Peyer's patch (tissue), 4 donors: Measurements from ENCODE around the gene KRT83. TPM values are rescaled to one million over a fixed set of nuclear protein-coding genes. Genes with fewer than 3 reads are reported as not detected.

Experiments used
- DNase-seq, 3 donors: peaks; one replicate each; pipeline ENCODE4 v3.0.0-alpha.2; 2017 to 2019
- H3K27ac ChIP-seq, 4 donors: fragments of 200-600 bp; sonication (generic); one replicate each; pipeline ENCODE4 v1.5.1; 2016 to 2019
- H3K27me3 ChIP-seq, 2 donors: fragments of 200-600 bp; sonication (generic); one replicate each; pipeline ENCODE4 v1.5.1; 2019
- H3K36me3 ChIP-seq, 3 donors: fragments of 200-600 bp; sonication (generic); one replicate each; pipeline ENCODE4 v1.5.1; 2016 to 2019
- H3K4me1 ChIP-seq, 4 donors: fragments of 200-600 bp; sonication (generic); one replicate each; pipeline ENCODE4 v1.5.1; 2016 to 2019
- H3K4me3 ChIP-seq, 4 donors: fragments of 200-600 bp; sonication (generic); 1 replicate in 3 of 4; 2 replicates in 1 of 4; pipeline ENCODE4 v1.5.1; 2016 to 2019; ENCODE audit warnings: mild to moderate bottlenecking in 1 of 4
- H3K9me3 ChIP-seq, 4 donors: fragments of 200-600 bp; sonication (generic); one replicate each; pipeline ENCODE4 v1.5.1; 2016 to 2019; ENCODE audit warnings: mild to moderate bottlenecking in 1 of 4
- CTCF ChIP-seq, 6 experiments: fragments of 450-650 bp in 4 of 6; fragments of 200-600 bp in 2 of 6; sonication (generic) in 1 of 6; IDR thresholded peaks; one replicate each; pipeline ENCODE4 v1.5.1; 2017 to 2019; ENCODE audit warnings: antibody characterized with exemption in 6 of 6, mild to moderate bottlenecking in 3 of 6, moderate library complexity in 1 of 6
- POLR2A ChIP-seq, 2 donors: fragments of 450-650 bp; IDR thresholded peaks; one replicate each; pipeline ENCODE4 v1.5.1; 2017; ENCODE audit warnings: antibody characterized with exemption in 2 of 2, mild to moderate bottlenecking in 2 of 2, moderate library complexity in 2 of 2
- total RNA-seq, 4 donors: library from RNA; depleted of rRNA; stranded (reverse); fragments of >200 nt; gene quantifications; one replicate each; pipeline ENCODE4 v1.1.0, GENCODE V29; 2016

KRT83 gene
- total RNA-seq, 4 donors from 2014 or later, result not detected

- Histone ChIP-seq H3K9me3 (peaks cover 0 to 7% (median 0%) of the 10 kb centered on the region in 4 donors), H3K36me3 (no peaks in the 10 kb centered on the region), H3K27me3 (no peaks in the 10 kb centered on the region), H3K4me3 (no peak overlapping the region), H3K4me1 (no peaks in the 10 kb centered on the region), H3K27ac (no peak overlapping the region)
- TF ChIP-seq POLR2A (IDR thresholded peaks at IDR 0.05) (no peak), CTCF (IDR thresholded peaks at IDR 0.05) (no peak)
- no peak for DNase-seq
Measured at GRCh38 chr12:52264435-52264825, 56.8 kb downstream of the KRT83 start.

Other genes starting within 250 kb of the KRT83 start
- 1 to 10 TPM in 2 of 4 donors, not detected in 2; 1.4 to 6.6 TPM for gene SMIM41, start 241.7 kb downstream of the KRT83 start, total RNA-seq
- gene KRT80, start 129.4 kb downstream of the KRT83 start, total RNA-seq, result under 1 TPM in 2 of 4 donors, not detected in 2; 0.13 to 0.38 TPM
- gene KRT7, start 88.2 kb downstream of the KRT83 start, total RNA-seq, result 1 to 10 TPM in 1 of 4 donors, under 1 TPM in 1, not detected in 2; 0.67 to 1.2 TPM
- not detected for gene KRT86, start 46.8 kb downstream of the KRT83 start, total RNA-seq
- not detected for gene KRT81, start 29.9 kb downstream of the KRT83 start, total RNA-seq
- not detected for gene KRT85, start 46.1 kb upstream of the KRT83 start, total RNA-seq
- gene KRT84, start 64.3 kb upstream of the KRT83 start, total RNA-seq, result not detected
- not detected for gene KRT82, start 84.9 kb upstream of the KRT83 start, total RNA-seq
- not detected for gene KRT75, start 113.0 kb upstream of the KRT83 start, total RNA-seq
- not detected for gene KRT6B, start 130.7 kb upstream of the KRT83 start, total RNA-seq
- gene KRT6C, start 152.4 kb upstream of the KRT83 start, total RNA-seq, result under 1 TPM in 1 of 4 donors, not detected in 3; 0.67 TPM
- gene KRT6A, start 171.9 kb upstream of the KRT83 start, total RNA-seq, result 1 to 10 TPM in 2 of 4 donors, not detected in 2; 1.7 to 2.3 TPM
- 1 to 10 TPM in 2 of 4 donors, under 1 TPM in 1, not detected in 1; 0.94 to 9.9 (median 5.9) TPM for gene KRT5, start 199.0 kb upstream of the KRT83 start, total RNA-seq
- not detected for gene KRT71, start 231.7 kb upstream of the KRT83 start, total RNA-seq